Endothelial cell of umbilical vein (primary cell): Measurements from ENCODE around the gene MYH11. TPM values are rescaled to one million over a fixed set of nuclear protein-coding genes. Genes with fewer than 3 reads are reported as not detected.

ENCODE experiments used
- BruUV-seq: library from RNA; stranded (reverse); fragments of 400-500 nt; replicated peaks from 2 replicates; lab custom pipeline; 2021; lab: Mats Ljungman, UMichigan
- CTCF ChIA-PET: fragments of 300-600, 350-600 bp; sonication (Branson Sonifier 250); formaldehyde crosslinking; loops from one replicate; lab custom pipeline; 2021; ENCODE audit warnings: antibody characterized with exemption, inconsistent platforms; lab: Charles Lee
- POLR2A ChIA-PET: fragments of 300-600, 350-600 bp; sonication (Branson Sonifier 250); formaldehyde crosslinking; loops from one replicate; lab custom pipeline; 2021; ENCODE audit warnings: antibody characterized with exemption, inconsistent platforms; lab: Charles Lee
- DNase-seq: peaks from one replicate; pipeline ENCODE4 v3.0.0-alpha.2; 2011; ENCODE audit warnings: low read depth, low spot score
- FAIRE-seq: peaks from 2 replicates; lab custom pipeline; 2011; peaks lifted over from hg19 to GRCh38; lab: Jason Lieb, UNC
- H2AFZ ChIP-seq: 2 replicates; pipeline ENCODE4 v1.6.0; 2012; ENCODE audit warnings: low read depth, low read length, control low read depth, inconsistent platforms
- H3K27ac ChIP-seq: 2 replicates; pipeline ENCODE4 v1.5.1; 2011; ENCODE audit warnings: low read depth, mild to moderate bottlenecking, control low read depth, low read length, moderate library complexity; ENCODE audit not compliant: insufficient read depth
- H3K27me3 ChIP-seq, 2 experiments: 2 replicates each; pipeline versions ENCODE4 v1.6.0 to v1.6.1; 2011; ENCODE audit warnings: low read length in 2 of 2, mixed read lengths in 1 of 2; ENCODE audit not compliant: control insufficient read depth in 2 of 2, insufficient read depth in 2 of 2
- H3K36me3 ChIP-seq, 2 experiments: 2 replicates in 1 of 2; 3 replicates in 1 of 2; pipeline ENCODE4 v1.5.1; 2011; ENCODE audit warnings: low read length in 2 of 2, mild to moderate bottlenecking in 1 of 2, moderate library complexity in 1 of 2; ENCODE audit not compliant: control insufficient read depth in 2 of 2, insufficient read depth in 2 of 2; ENCODE audit errors: extremely low read depth in 1 of 2
- H3K4me1 ChIP-seq: 3 replicates; pipeline ENCODE4 v1.5.1; 2011; ENCODE audit warnings: mild to moderate bottlenecking, low read length; ENCODE audit not compliant: control insufficient read depth, insufficient read depth; ENCODE audit errors: extremely low read depth
- H3K4me2 ChIP-seq: 2 replicates; pipeline ENCODE4 v1.6.1; 2011; ENCODE audit warnings: low read length, control low read depth, mixed read lengths; ENCODE audit not compliant: insufficient read depth
- H3K4me3 ChIP-seq, 3 experiments: fragments of 200-600 bp in 1 of 3; sonication (generic), shearing (Covaris generic) in 1 of 3; replicated peaks in 1 of 3; 2 replicates each; pipeline ENCODE4 v1.5.1; 2011 to 2016; ENCODE audit warnings: control low read depth in 3 of 3, low read length in 3 of 3, mild to moderate bottlenecking in 2 of 3, inconsistent platforms in 1 of 3, low read depth in 1 of 3, moderate library complexity in 1 of 3; ENCODE audit not compliant: insufficient read depth in 1 of 3
- H3K79me2 ChIP-seq: 2 replicates; pipeline ENCODE4 v1.6.0; 2012; ENCODE audit warnings: low read length, inconsistent platforms; ENCODE audit not compliant: control insufficient read depth, insufficient read depth
- H3K9ac ChIP-seq: replicated peaks from 2 replicates; pipeline ENCODE3; 2011; ENCODE audit warnings: low read length, control low read depth; ENCODE audit not compliant: insufficient read depth; ENCODE audit errors: extremely low read depth
- H3K9me1 ChIP-seq: replicated peaks from 3 replicates; pipeline ENCODE4 v1.6.0; 2011; ENCODE audit warnings: mild to moderate bottlenecking, low read length; ENCODE audit not compliant: control insufficient read depth, insufficient read depth; ENCODE audit errors: extremely low read depth
- H3K9me3 ChIP-seq: replicated peaks from 2 replicates; pipeline ENCODE4 v1.5.1; 2012; ENCODE audit warnings: low read length, inconsistent platforms; ENCODE audit not compliant: control insufficient read depth, insufficient read depth
- H4K20me1 ChIP-seq: replicated peaks from 2 replicates; pipeline ENCODE3; 2011; ENCODE audit warnings: mild to moderate bottlenecking, low read length; ENCODE audit not compliant: control insufficient read depth, insufficient read depth; ENCODE audit errors: extremely low read depth
- CTCF ChIP-seq, 2 donors: IDR thresholded peaks; 1 replicate in 1 of 2; 2 replicates in 1 of 2; pipeline ENCODE4 v1.5.1; 2011; ENCODE audit warnings: low read length in 2 of 2, mild to moderate bottlenecking in 2 of 2, moderate library complexity in 2 of 2, control low read depth in 1 of 2, inconsistent platforms in 1 of 2, low read depth in 1 of 2; ENCODE audit not compliant: insufficient read depth in 1 of 2; ENCODE audit errors: extremely low read depth in 1 of 2
- EZH2 ChIP-seq: IDR thresholded peaks from 2 replicates; pipeline ENCODE4 v1.6.1; 2012; ENCODE audit warnings: borderline replicate concordance, low read depth, mild to moderate bottlenecking, moderate library complexity, low read length, inconsistent platforms; ENCODE audit not compliant: severe bottlenecking
- FOS ChIP-seq: IDR thresholded peaks from 2 replicates; pipeline ENCODE4 v1.6.1; 2011; ENCODE audit warnings: mild to moderate bottlenecking, low read length, moderate library complexity, borderline replicate concordance; ENCODE audit not compliant: insufficient read depth
- GATA2 ChIP-seq: IDR thresholded peaks from 2 replicates; pipeline ENCODE4 v1.7.0; 2011; ENCODE audit warnings: low read depth, mild to moderate bottlenecking, moderate library complexity, mixed read lengths, low read length; ENCODE audit not compliant: insufficient read length, insufficient read depth
- JUN ChIP-seq: IDR thresholded peaks from 2 replicates; pipeline ENCODE4 v1.6.1; 2011; ENCODE audit warnings: borderline replicate concordance, low read depth; ENCODE audit not compliant: insufficient read length, insufficient read depth
- MAX ChIP-seq: IDR thresholded peaks from 2 replicates; pipeline ENCODE4 v1.6.1; 2011; ENCODE audit not compliant: insufficient read depth, insufficient read length
- MYC ChIP-seq: IDR thresholded peaks from one replicate; pipeline ENCODE4 v1.6.1; 2011; ENCODE audit warnings: mild to moderate bottlenecking, low read depth, low read length
- POLR2A ChIP-seq: IDR thresholded peaks from 2 replicates; pipeline ENCODE4 v1.6.1; 2012; ENCODE audit warnings: low read depth, mild to moderate bottlenecking, control low read depth, low read length
- POLR2AphosphoS5 ChIP-seq: IDR thresholded peaks from 2 replicates; pipeline ENCODE4 v1.6.1; 2012; ENCODE audit warnings: low read depth, mild to moderate bottlenecking, control low read depth, low read length, moderate library complexity; ENCODE audit not compliant: insufficient read depth
- dilution Hi-C: fragments of 300-500 bp; cut with MboI; formaldehyde crosslinking; loops from one replicate; pipeline ENCODE4 v1.15.0; 2019; ENCODE audit warnings: low sequenced_read_pairs; ENCODE audit not compliant: extremely low pct_ligation_motif_present
- intact Hi-C: fragments of 100-400 bp; cut with micrococcal nuclease; formaldehyde crosslinking; loops from one replicate; pipeline ENCODE4 v1.10.0; 2022
- polyA plus RNA-seq, 4 experiments: library from polyadenylated mRNA; depleted of rRNA in 3 of 4; stranded (reverse) in 3 of 4; unstranded in 1 of 4; fragments of >200 nt; gene quantifications; 2 replicates each; pipeline versions ENCODE4 v1.2.1 to v1.2.3, GENCODE V29; 2011 to 2012; ENCODE audit warnings: missing spikeins in 1 of 4
- total RNA-seq: library from RNA; stranded (reverse); gene quantifications from 2 replicates; pipeline ENCODE4 v1.2.3, GENCODE V29; 2021

The MYH11 gene
- total and polyA plus RNA-seq, 2 donors (not counting 3 experiments of a cell fraction or from before 2014, with no cell fraction given), result not detected

- Histone ChIP-seq H3K79me2 (no peaks in the 10 kb centered on the region), H3K9me3 (no peaks in the 10 kb centered on the region), H4K20me1 (no peaks in the 10 kb centered on the region), H3K27me3 (peaks cover 36 to 38% of the 10 kb centered on the region in 2 experiments), H3K4me1 (peaks cover 11% of the 10 kb centered on the region), H3K9ac (no peak overlapping the region), H2AFZ (peak overlapping the region; percentile 94), H3K27ac (no peak overlapping the region), H3K4me3 (peak overlapping the region; percentile 4 to 44 (median 38)), H3K36me3 (no peaks in the 10 kb centered on the region), H3K9me1 (no peaks in the 10 kb centered on the region), H3K4me2 (peak overlapping the region; percentile 53)
- dilution Hi-C loops (no loop called here), intact Hi-C loops (no loop called here)
- ChIA-PET POLR2A (interaction anchor here (0.7 kb wide), 1 partner anchor 348 kb away, joined by 3 read pairs; no protein-coding TSS in a partner anchor), CTCF (interaction anchor here (1.3 kb wide), 1 partner anchor 36 kb away, joined by 4 read pairs; no protein-coding TSS in a partner anchor)
- BruUV-seq, result no TSS peak
- FAIRE-seq (peak; percentile 74), DNase-seq (peak; percentile 22)
- TF ChIP-seq EZH2 (peak; percentile 82), CTCF (IDR thresholded peaks at IDR 0.05; ENCODE audit: extremely low read depth in 1 of 2, insufficient read depth in 1 of 2, low read depth in 1 of 2, low read length in 2 of 2) (no peak)
These were observed 1.1 kb upstream of the MYH11 start for GRCh38 chr16:15857724-15858560.

- CTCF ChIA-PET, result no interaction called here
- FAIRE-seq, result no peak
These were observed 646 bp downstream of the MYH11 start for GRCh38 chr16:15856182-15856581.

More at GRCh38 chr16:15856182-15856581, 646 bp downstream of the MYH11 start:
- POLR2A ChIA-PET, result no interaction called here
- no peak overlapping the region for H3K4me2 ChIP-seq
- H3K9ac ChIP-seq, result no peak overlapping the region
- H3K27me3 ChIP-seq, result peaks cover 36 to 41% of the 10 kb centered on the region in 2 experiments
- no peak overlapping the region for H3K4me3 ChIP-seq
- no peak overlapping the region for H2AFZ ChIP-seq
- H3K79me2 ChIP-seq, result no peaks in the 10 kb centered on the region
- H4K20me1 ChIP-seq, result no peaks in the 10 kb centered on the region
- dilution Hi-C loops, result no loop called here
- TF ChIP-seq JUN (no peak), EZH2 (no peak), CTCF (IDR thresholded peaks at IDR 0.05; ENCODE audit: extremely low read depth in 1 of 2, insufficient read depth in 1 of 2, low read depth in 1 of 2, low read length in 2 of 2) (no peak), MAX (no peak), MYC (no peak), POLR2AphosphoS5 (no peak), FOS (no peak), GATA2 (no peak), POLR2A (no peak)
- peaks cover 11% of the 10 kb centered on the region for H3K4me1 ChIP-seq
- no peaks in the 10 kb centered on the region for H3K9me3 ChIP-seq
- no TSS peak for BruUV-seq
- H3K9me1 ChIP-seq, result no peaks in the 10 kb centered on the region
- intact Hi-C loops, result no loop called here
- DNase-seq, result no peak
- no peaks in the 10 kb centered on the region for H3K36me3 ChIP-seq
- H3K27ac ChIP-seq, result no peak overlapping the region
